ENCODE results near the gene ELK4. TPM values are rescaled to one million over a fixed set of nuclear protein-coding genes. Genes with fewer than 3 reads are reported as not detected.

The ELK4 gene
- polyA plus RNA-seq, 2 of the 4 experiments (the other 2 are of a cell fraction), result 5.8 to 11.9 TPM

GRCh38 chr1:205570796-205571537 lies 60.8 kb downstream of the ELK4 start:
- no peak overlapping the region for H3K4me2 ChIP-seq
- WGBS (ENCODE audit: missing lambda C conversion rate), result 41% methylated on average over 2 of the region's 2 CpGs
- TF ChIP-seq CBX2 (IDR thresholded peaks at IDR 0.05; ENCODE audit: borderline replicate concordance, low read depth), result no peak
- no peak for TF ChIP-seq NR3C1 (IDR thresholded peaks at IDR 0.05)
- TF ChIP-seq HEYL (CRISPR knock-in tag; IDR thresholded peaks at IDR 0.05), result no peak
- no peak for TF ChIP-seq EHMT2 (IDR thresholded peaks at IDR 0.05; ENCODE audit: low read depth)
- TF ChIP-seq EHF (CRISPR knock-in tag; IDR thresholded peaks at IDR 0.05), result no peak
- TF ChIP-seq ZNF302 (CRISPR knock-in tag; IDR thresholded peaks at IDR 0.05), result no peak
- no peak for TF ChIP-seq KDM1A (IDR thresholded peaks at IDR 0.05; ENCODE audit: low read depth)
- TF ChIP-seq MAZ (IDR thresholded peaks at IDR 0.05; ENCODE audit: borderline replicate concordance, low read depth, low read length), result no peak
- no peak for TF ChIP-seq PBX3 (IDR thresholded peaks at IDR 0.05)
- TF ChIP-seq TP53 (CRISPR knock-in tag; IDR thresholded peaks at IDR 0.05), result no peak
- TF ChIP-seq CBX8 (IDR thresholded peaks at IDR 0.05), result no peak
- no peak for TF ChIP-seq ESRRA (IDR thresholded peaks at IDR 0.05; ENCODE audit: borderline replicate concordance, low read length)
- TF ChIP-seq MAFK (IDR thresholded peaks at IDR 0.05; ENCODE audit: partially characterized antibody), result no peak
- FAIRE-seq, result no peak
- ChIA-PET CTCF (interaction anchor here (1.0 to 4.1 kb wide), 9 partner anchors 12 to 140 kb away, joined by 3 to 31 read pairs (median 5); no protein-coding TSS in a partner anchor), POLR2A (no interaction called here)
- peaks cover 5% of the 10 kb centered on the region; the same call in 1 of the 3 replicates for H3K4me1 ChIP-seq
- peak; percentile 34 to 40; a peak in 1 of 6 replicates for ATAC-seq
- H3K9me3 ChIP-seq, result no peaks in the 10 kb centered on the region
- no peak overlapping the region for H3K27ac ChIP-seq
- DNase-seq (ENCODE audit: low read depth in 1 of 2, low spot score in 1 of 2), result no peak
- no peak overlapping the region for H3K4me3 ChIP-seq

- H3K9me3 ChIP-seq, result no peaks in the 10 kb centered on the region
- H3K27ac ChIP-seq, result no peak overlapping the region
- no peak for DNase-seq (ENCODE audit: low read depth in 1 of 2, low spot score in 1 of 2)
- ATAC-seq, result no peak
- ChIA-PET POLR2A (no interaction called here), CTCF (interaction anchor here (0.6 to 4.1 kb wide), 10 partner anchors 11 to 888 kb away, joined by 3 to 31 read pairs (median 4); partner anchors contain the start of gene ELK4)
- H3K4me2 ChIP-seq, result no peak overlapping the region
- no peak overlapping the region for H3K4me3 ChIP-seq
- TF ChIP-seq USF2 (IDR thresholded peaks at IDR 0.05) (no peak), ZFP36 (IDR thresholded peaks at IDR 0.05; ENCODE audit: borderline replicate concordance, partially characterized antibody) (no peak), JUNB (IDR thresholded peaks at IDR 0.05) (no peak), TFCP2L1 (CRISPR knock-in tag; IDR thresholded peaks at IDR 0.05) (no peak), POLR2AphosphoS2 (conservative IDR thresholded peaks at IDR 0.05; ENCODE audit: low read length) (no peak), E2F6 (IDR thresholded peaks at IDR 0.05; ENCODE audit: borderline replicate concordance, low read depth) (no peak), EP300 (IDR thresholded peaks at IDR 0.05) (no peak), KDM1A (IDR thresholded peaks at IDR 0.05; ENCODE audit: low read depth) (no peak), HEYL (CRISPR knock-in tag; IDR thresholded peaks at IDR 0.05) (no peak), HOXA7 (CRISPR knock-in tag; IDR thresholded peaks at IDR 0.05) (no peak), ESRRA (IDR thresholded peaks at IDR 0.05; ENCODE audit: borderline replicate concordance, low read length) (no peak), REST (IDR thresholded peaks at IDR 0.05) (no peak)
- no peak for FAIRE-seq
- WGBS (ENCODE audit: missing lambda C conversion rate), result 75% methylated on average over 7 of the region's 7 CpGs
- H3K4me1 ChIP-seq, result peaks cover 5% of the 10 kb centered on the region; the same call in 1 of the 3 replicates
These were observed 61.7 kb downstream of the ELK4 start for GRCh38 chr1:205570173-205570501.
